K562 (cell line): ENCODE data around the gene RNF150. TPM values are rescaled to one million over a fixed set of nuclear protein-coding genes. Genes with fewer than 3 reads are reported as not detected.

ENCODE experiments used
- ATAC-seq: fragments of 200-7000 bp; cut with Tn5 transposase; 3 replicates; pipeline ENCODE4 v1.9.1; 2020; ENCODE audit warnings: moderate library complexity
- BruUV-seq: library from RNA; stranded (reverse); fragments of 400-500 nt; replicated peaks from 2 replicates; lab custom pipeline; 2021; lab: Mats Ljungman, UMichigan
- CTCF ChIA-PET: fragments of 300-600 bp; formaldehyde crosslinking; extraction: SDS; loops from one replicate; lab custom pipeline; 2021; ENCODE audit warnings: low intra/inter-chr PET ratio; lab: Yijun Ruan, JAX
- POLR2A ChIA-PET: fragments of 300-600, 350-650 bp; sonication (Branson Sonifier 250); formaldehyde crosslinking; extraction: SDS; loops from one replicate; lab custom pipeline; 2021; ENCODE audit warnings: antibody characterized with exemption, inconsistent platforms; lab: Yijun Ruan, JAX
- DNase-seq, 4 experiments: peaks; one replicate each; pipeline versions ENCODE4 v3.0.0 to v3.0.0-alpha.2; 2011 to 2018; ENCODE audit warnings: low spot score in 3 of 4, mixed read lengths in 3 of 4; ENCODE audit errors: extremely low read depth in 1 of 4
- FAIRE-seq: peaks from 2 replicates; lab custom pipeline; 2011; peaks lifted over from hg19 to GRCh38; lab: Jason Lieb, UNC
- H2AFZ ChIP-seq: 2 replicates; pipeline ENCODE4 v1.6.0; 2011; ENCODE audit warnings: low read depth, low read length, control low read depth, inconsistent platforms
- H3K27ac ChIP-seq: fragments of 200-600 bp; 3 replicates; pipeline ENCODE4 v1.8.0; 2011; ENCODE audit warnings: low read depth, mild to moderate bottlenecking, control low read depth, inconsistent platforms, low read length, moderate library complexity, mixed read lengths; ENCODE audit errors: extremely low read depth
- H3K27me3 ChIP-seq, 2 experiments: fragments of 300-600 bp in 1 of 2; 2 replicates in 1 of 2; 3 replicates in 1 of 2; pipeline versions ENCODE4 v1.6.0 to v1.8.0; 2011; ENCODE audit warnings: inconsistent platforms in 2 of 2, low read length in 2 of 2, mild to moderate bottlenecking in 1 of 2, mixed read lengths in 1 of 2, moderate library complexity in 1 of 2; ENCODE audit not compliant: control insufficient read depth in 2 of 2, insufficient read depth in 2 of 2
- H3K36me3 ChIP-seq: fragments of 300-600 bp; 3 replicates; pipeline ENCODE4 v1.8.0; 2011; ENCODE audit warnings: mild to moderate bottlenecking, low read length, inconsistent platforms; ENCODE audit not compliant: control insufficient read depth, insufficient read depth
- H3K4me1 ChIP-seq, 2 experiments: fragments of 200-600 bp in 1 of 2; replicated peaks in 1 of 2; 2 replicates in 1 of 2; 3 replicates in 1 of 2; pipeline versions ENCODE4 v1.5.1 to v1.8.0; 2011; ENCODE audit warnings: inconsistent platforms in 2 of 2, low read length in 2 of 2, mild to moderate bottlenecking in 1 of 2, mixed read lengths in 1 of 2, moderate library complexity in 1 of 2; ENCODE audit not compliant: control insufficient read depth in 2 of 2, insufficient read depth in 2 of 2
- H3K4me2 ChIP-seq: 2 replicates; pipeline ENCODE4 v1.6.1; 2011; ENCODE audit warnings: low read length, control low read depth, inconsistent platforms, mixed read lengths; ENCODE audit not compliant: insufficient read depth
- H3K4me3 ChIP-seq: fragments of 200-600 bp; sonication (generic), shearing (Covaris generic); 2 replicates; pipeline ENCODE4 v1.5.1; 2016; ENCODE audit warnings: control low read depth, inconsistent platforms
- H3K79me2 ChIP-seq: fragments of 200-600 bp; 3 replicates; pipeline ENCODE4 v1.8.0; 2011; ENCODE audit warnings: low read length, inconsistent platforms; ENCODE audit not compliant: control insufficient read depth, insufficient read depth
- H3K9ac ChIP-seq, 2 experiments: 2 replicates each; pipeline versions ENCODE4 v1.6.0 to v1.6.1; 2011; ENCODE audit warnings: low read depth in 2 of 2, low read length in 2 of 2, control low read depth in 1 of 2, inconsistent platforms in 1 of 2, mild to moderate bottlenecking in 1 of 2, mixed read lengths in 1 of 2; ENCODE audit not compliant: insufficient read depth in 1 of 2
- H3K9me1 ChIP-seq: one replicate; pipeline ENCODE4 v1.6.0; 2011; ENCODE audit warnings: inconsistent platforms, mild to moderate bottlenecking, low read length, moderate library complexity; ENCODE audit not compliant: control insufficient read depth, insufficient read depth
- H3K9me3 ChIP-seq: replicated peaks from 2 replicates; pipeline ENCODE4 v1.5.1; 2011; ENCODE audit warnings: low read depth, low read length, inconsistent platforms; ENCODE audit not compliant: control insufficient read depth, insufficient read depth
- H4K20me1 ChIP-seq: replicated peaks from 2 replicates; pipeline ENCODE4 v1.6.1; 2011; ENCODE audit warnings: low read length, inconsistent platforms, mixed read lengths; ENCODE audit not compliant: control insufficient read depth, insufficient read depth
- ARID2 ChIP-seq: fragments of 450-650 bp; IDR thresholded peaks from 2 replicates; pipeline ENCODE4 v1.6.1; 2017; ENCODE audit warnings: antibody characterized with exemption, mild to moderate bottlenecking
- ESRRB ChIP-seq: fragments of 250-450 bp; sonication (Bioruptor Pico); IDR thresholded peaks from 2 replicates; pipeline ENCODE4 v1.5.0; 2020; ENCODE audit warnings: mild to moderate bottlenecking, moderate library complexity, borderline replicate concordance
- KAT8 ChIP-seq: fragments of 450-650 bp; IDR thresholded peaks from 2 replicates; pipeline ENCODE4 v1.6.1; 2016; ENCODE audit warnings: low read depth, mild to moderate bottlenecking
- LEF1 ChIP-seq: fragments of 450-650 bp; IDR thresholded peaks from 2 replicates; pipeline ENCODE4 v1.6.1; 2016; ENCODE audit warnings: mild to moderate bottlenecking
- MYC ChIP-seq, 2 experiments: fragments of 250-450 bp in 1 of 2; sonication (Bioruptor Pico) in 1 of 2; IDR thresholded peaks; 2 replicates each; pipeline versions ENCODE4 v1.5.1 to v1.6.1; 2012 to 2021; ENCODE audit warnings: low read depth in 2 of 2, borderline replicate concordance in 1 of 2, improper control_type of control experiment in 1 of 2, low read length in 1 of 2, mild to moderate bottlenecking in 1 of 2, moderate library complexity in 1 of 2
- MYNN ChIP-seq, 2 experiments: sonication (generic); formaldehyde crosslinking in 1 of 2; IDR thresholded peaks; 2 replicates each; pipeline versions ENCODE4 v1.5.0 to v1.6.1; 2016 to 2020; ENCODE audit warnings: antibody characterized with exemption in 1 of 2, missing genetic modification reagents in 1 of 2
- NBN ChIP-seq: fragments of 450-650 bp; IDR thresholded peaks from 2 replicates; pipeline ENCODE4 v1.6.1; 2016; ENCODE audit warnings: low read depth, mild to moderate bottlenecking
- NCOA4 ChIP-seq: fragments of 450-650 bp; IDR thresholded peaks from 2 replicates; pipeline ENCODE4 v1.6.1; 2018; ENCODE audit warnings: mild to moderate bottlenecking; ENCODE audit not compliant: partially characterized antibody
- NELFE ChIP-seq: IDR thresholded peaks from 2 replicates; pipeline ENCODE4 v1.6.1; 2011; ENCODE audit warnings: mild to moderate bottlenecking; ENCODE audit not compliant: insufficient read depth, insufficient read length
- NRF1 ChIP-seq, 2 experiments: fragments of 450-650 bp; IDR thresholded peaks in 1 of 2; conservative IDR thresholded peaks in 1 of 2; 2 replicates each; pipeline ENCODE4 v1.6.1; 2014; ENCODE audit warnings: mild to moderate bottlenecking in 2 of 2
- SREBF2 ChIP-seq: sonication (generic); formaldehyde crosslinking; IDR thresholded peaks from 2 replicates; pipeline ENCODE4 v1.4.0; 2020; ENCODE audit warnings: mild to moderate bottlenecking, missing genetic modification reagents
- TFAM ChIP-seq: fragments of 250-450 bp; sonication (Bioruptor Pico); conservative IDR thresholded peaks from 2 replicates; pipeline ENCODE4 v1.5.0; 2021; ENCODE audit warnings: mild to moderate bottlenecking, moderate library complexity
- XRCC3 ChIP-seq: fragments of 450-650 bp; IDR thresholded peaks from 2 replicates; pipeline ENCODE4 v1.6.1; 2017; ENCODE audit warnings: mild to moderate bottlenecking, moderate library complexity
- ZNF408 ChIP-seq: fragments of 250-450 bp; sonication (Bioruptor Pico); IDR thresholded peaks from 2 replicates; pipeline ENCODE4 v1.4.0; 2020; ENCODE audit warnings: low read depth, mild to moderate bottlenecking, moderate library complexity
- ZSCAN29 ChIP-seq: fragments of 450-650 bp; IDR thresholded peaks from 2 replicates; pipeline ENCODE4 v1.6.1; 2017
- WGBS: fragments of 100-300 bp; shearing (Covaris generic); methylation state at CpG from one replicate; pipeline ENCODE4 v1.1.6; 2016; ENCODE audit warnings: low coverage, mixed read lengths; ENCODE audit not compliant: insufficient coverage; ENCODE audit errors: missing lambda C conversion rate; 5-methylcytosine and 5-hydroxymethylcytosine counted together
- in situ Hi-C: fragments of 300-500 bp; cut with MboI; formaldehyde crosslinking; loops from 4 replicates; pipeline ENCODE4 v1.15.0; 2018; ENCODE audit warnings: inconsistent platforms, mixed read lengths
- intact Hi-C: fragments of 100-400 bp; cut with micrococcal nuclease; formaldehyde crosslinking; loops from 2 replicates; pipeline ENCODE4 v1.14.2; 2022
- polyA plus RNA-seq, 8 experiments: library from polyadenylated mRNA; depleted of rRNA in 4 of 8; stranded (reverse) in 5 of 8; unstranded in 3 of 8; fragments of >200 nt; fragmentation: Nextera tagmentation in 2 of 8; fragmentation: Illumina TruSeq in 1 of 8; extraction: Ambion mirVana in 2 of 8; extraction: Trizol in 1 of 8; gene quantifications; 2 replicates each; pipeline versions ENCODE4 v1.2.1 to v1.2.3, GENCODE V29; 2011 to 2014; ENCODE audit warnings: inconsistent platforms in 1 of 8, missing spikeins in 1 of 8
- total RNA-seq, 7 experiments: library from RNA; depleted of rRNA in 6 of 7; stranded (reverse); fragments of >200 nt in 6 of 7; fragmentation: Illumina TruSeq in 2 of 7; extraction: Trizol in 2 of 7; gene quantifications; 2 replicates each; pipeline versions ENCODE4 v1.2.1 to v1.2.3, GENCODE V29; 2011 to 2021; ENCODE audit warnings: low replicate concordance in 1 of 7
- TF ChIP-seq, protein P1 (sequence below), 3 experiments: fragments of 200-800 bp in 1 of 3; sonication (Bioruptor generic) in 1 of 3; sonication (generic) in 1 of 3; formaldehyde crosslinking in 1 of 3; IDR thresholded peaks; 2 replicates each; pipeline versions ENCODE4 v1.6.1 to v1.8.0; 2016 to 2022; ENCODE audit warnings: mild to moderate bottlenecking in 2 of 3, missing compliant biosample characterization in 2 of 3, missing genetic modification characterization in 2 of 3, missing genetic modification reagents in 1 of 3
- TF ChIP-seq, protein P2 (sequence below): fragments of 250-450 bp; sonication (Bioruptor Pico); IDR thresholded peaks from 2 replicates; pipeline ENCODE4 v1.5.0; 2021; ENCODE audit warnings: mild to moderate bottlenecking, borderline replicate concordance

The RNF150 gene
- total and polyA plus RNA-seq, 9 of the 15 experiments (the other 6 are each of a cell fraction or from before 2014, with no cell fraction given), result 0.09 TPM; not detected in 8

DNA sequence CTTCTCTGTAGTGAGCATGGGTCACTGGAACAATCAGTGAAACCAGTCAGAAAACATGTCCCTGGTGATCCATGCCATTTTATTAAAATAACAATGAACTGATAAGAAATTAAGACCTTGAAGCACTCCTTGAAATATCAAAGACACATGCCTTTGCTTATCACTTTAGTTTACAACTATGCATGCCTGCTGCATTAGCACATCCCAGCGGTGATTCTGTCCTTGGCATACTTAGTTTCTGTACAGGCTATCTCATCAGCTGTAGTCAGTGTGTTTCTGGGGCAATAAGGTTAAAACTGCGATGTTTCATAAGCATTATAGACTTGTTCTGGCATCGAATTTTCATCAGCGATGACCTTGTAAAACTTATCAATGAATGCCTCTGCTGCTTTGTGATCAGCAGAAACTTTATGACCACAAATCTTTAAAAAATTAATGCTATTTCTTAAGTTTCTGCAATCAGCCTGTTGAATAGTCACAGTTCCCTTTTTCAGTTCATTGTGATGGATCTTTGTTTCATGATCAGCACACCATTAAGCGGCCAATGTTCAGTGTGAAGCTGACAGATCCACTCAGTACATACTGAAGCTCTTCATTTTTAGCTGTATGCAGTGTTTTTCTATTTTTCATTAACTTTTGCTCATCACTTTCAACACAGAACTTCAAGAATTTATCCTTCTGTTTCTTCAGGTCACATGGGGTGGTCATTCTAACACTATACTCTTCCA lies 150.5 kb downstream of the RNF150 start (continued):
- TF ChIP-seq NCOA4 (no peak), MYNN (IDR thresholded peaks at IDR 0.05) (no peak), MYNN (CRISPR knock-in tag; IDR thresholded peaks at IDR 0.05) (no peak), ZSCAN29 (no peak), MYC (IDR thresholded peaks at IDR 0.05; ENCODE audit: low read depth, low read length) (no peak), MYC (CRISPR knock-in tag; IDR thresholded peaks at IDR 0.05; ENCODE audit: borderline replicate concordance, low read depth) (no peak), LEF1 (no peak), XRCC3 (no peak), NBN (no peak)

DNA sequence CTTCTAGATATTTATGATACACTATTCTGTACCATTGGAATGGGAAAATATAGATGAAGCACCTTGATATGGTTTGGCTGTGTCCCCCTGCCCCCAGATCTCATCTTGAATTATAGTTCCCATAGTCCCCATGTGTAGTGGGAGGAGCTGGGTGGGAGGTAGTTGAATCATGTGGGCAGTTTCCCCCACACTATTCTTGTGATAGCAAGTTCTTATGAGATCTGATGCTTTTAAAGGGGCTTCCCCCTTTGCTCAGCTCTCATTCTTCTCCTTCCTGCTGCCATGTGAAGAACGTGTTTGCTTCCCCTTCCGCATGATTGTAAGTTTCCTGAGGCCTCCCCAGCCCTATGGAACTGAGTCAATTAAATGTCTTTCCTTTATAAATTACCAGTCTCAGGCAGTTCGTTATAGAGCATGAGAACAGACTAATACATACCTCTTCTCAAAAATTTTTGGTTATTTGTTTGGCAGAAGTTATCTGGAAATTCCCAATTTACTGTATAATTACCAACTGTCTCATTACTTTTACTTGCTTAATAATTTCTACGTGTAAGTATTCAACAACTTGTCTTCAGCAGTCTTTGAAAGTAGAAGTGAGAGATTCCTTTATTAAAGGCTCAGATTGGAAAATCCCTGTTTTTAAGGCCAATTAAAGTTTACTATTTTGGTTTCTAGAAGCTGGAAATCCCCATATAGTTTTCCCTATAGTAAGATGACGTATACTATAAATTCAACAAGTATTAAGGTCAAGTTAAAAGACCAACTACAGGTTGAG lies 152.7 kb downstream of the RNF150 start:
- BruUV-seq, result no TSS peak
- POLR2A ChIA-PET, result no interaction called here
- no peak for TF ChIP-seq NRF1 (conservative IDR thresholded peaks at IDR 0.05 in 1 of 2, IDR thresholded peaks at IDR 0.05 in 1 of 2)
- TF ChIP-seq, protein P1, sequence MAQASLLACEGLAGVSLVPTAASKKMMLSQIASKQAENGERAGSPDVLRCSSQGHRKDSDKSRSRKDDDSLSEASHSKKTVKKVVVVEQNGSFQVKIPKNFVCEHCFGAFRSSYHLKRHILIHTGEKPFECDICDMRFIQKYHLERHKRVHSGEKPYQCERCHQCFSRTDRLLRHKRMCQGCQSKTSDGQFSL (CRISPR knock-in tag; IDR thresholded peaks at IDR 0.05), result no peak
- TF ChIP-seq, protein P1 (tag; IDR thresholded peaks at IDR 0.05), result no peak
- TF ChIP-seq ZNF408 (CRISPR knock-in tag), result no peak
- TF ChIP-seq NELFE, result no peak
- no peak for TF ChIP-seq ARID2
- no peak for TF ChIP-seq TFAM (CRISPR knock-in tag)
- no peak for TF ChIP-seq KAT8
- no peak for TF ChIP-seq SREBF2 (CRISPR knock-in tag)
- no peak for TF ChIP-seq ESRRB
- TF ChIP-seq, protein P2, sequence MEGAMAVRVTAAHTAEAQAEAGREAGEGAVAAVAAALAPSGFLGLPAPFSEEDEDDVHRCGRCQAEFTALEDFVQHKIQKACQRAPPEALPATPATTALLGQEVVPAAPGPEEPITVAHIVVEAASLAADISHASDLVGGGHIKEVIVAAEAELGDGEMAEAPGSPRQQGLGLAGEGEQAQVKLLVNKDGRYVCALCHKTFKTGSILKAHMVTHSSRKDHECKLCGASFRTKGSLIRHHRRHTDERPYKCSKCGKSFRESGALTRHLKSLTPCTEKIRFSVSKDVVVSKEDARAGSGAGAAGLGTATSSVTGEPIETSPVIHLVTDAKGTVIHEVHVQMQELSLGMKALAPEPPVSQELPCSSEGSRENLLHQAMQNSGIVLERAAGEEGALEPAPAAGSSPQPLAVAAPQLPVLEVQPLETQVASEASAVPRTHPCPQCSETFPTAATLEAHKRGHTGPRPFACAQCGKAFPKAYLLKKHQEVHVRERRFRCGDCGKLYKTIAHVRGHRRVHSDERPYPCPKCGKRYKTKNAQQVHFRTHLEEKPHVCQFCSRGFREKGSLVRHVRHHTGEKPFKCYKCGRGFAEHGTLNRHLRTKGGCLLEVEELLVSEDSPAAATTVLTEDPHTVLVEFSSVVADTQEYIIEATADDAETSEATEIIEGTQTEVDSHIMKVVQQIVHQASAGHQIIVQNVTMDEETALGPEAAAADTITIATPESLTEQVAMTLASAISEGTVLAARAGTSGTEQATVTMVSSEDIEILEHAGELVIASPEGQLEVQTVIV (CRISPR knock-in tag), result no peak

More for the DNA sequence above, 152.7 kb downstream of the RNF150 start:
- in situ Hi-C loops, result no loop called here
- H3K9ac ChIP-seq, result no peak overlapping the region
- H3K9me1 ChIP-seq, result no peaks in the 10 kb centered on the region
- H4K20me1 ChIP-seq, result no peaks in the 10 kb centered on the region
- 0% methylated on average over 5 of the region's 5 CpGs for WGBS
- CTCF ChIA-PET, result no interaction called here
- H2AFZ ChIP-seq, result no peak overlapping the region
- no peaks in the 10 kb centered on the region for H3K4me1 ChIP-seq
- H3K36me3 ChIP-seq, result no peaks in the 10 kb centered on the region
- H3K4me2 ChIP-seq, result no peak overlapping the region
- no peaks in the 10 kb centered on the region for H3K27me3 ChIP-seq
- intact Hi-C loops, result no loop called here
- no peaks in the 10 kb centered on the region for H3K9me3 ChIP-seq
- ATAC-seq (no peak), DNase-seq (no peak), FAIRE-seq (no peak)
- no peaks in the 10 kb centered on the region for H3K79me2 ChIP-seq
- no peak overlapping the region for H3K27ac ChIP-seq
- no peak overlapping the region for H3K4me3 ChIP-seq
